ENCODE results near the gene TCF7L1.

TCF7L1 gene

DNA sequence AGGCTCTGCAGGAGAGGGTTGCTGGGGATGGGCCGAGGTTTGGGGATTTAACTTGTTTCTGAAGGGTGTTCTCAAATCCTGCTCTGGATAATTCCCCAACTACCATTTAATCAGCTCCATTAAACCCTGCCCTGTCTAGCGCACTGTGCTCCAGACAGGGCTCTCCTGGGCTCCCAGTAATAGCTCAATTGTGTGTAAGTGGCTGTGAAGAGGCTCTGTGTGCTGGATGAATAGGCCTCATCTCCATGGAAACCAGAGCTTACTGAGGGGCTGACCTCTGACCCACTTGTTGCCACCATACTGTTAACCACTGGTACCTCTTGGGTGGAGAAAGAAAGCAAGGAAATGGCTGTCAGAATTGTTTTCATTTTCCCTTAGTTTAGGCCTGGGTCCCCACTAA lies 101.7 kb downstream of the TCF7L1 start:
- peak; percentile 72 for DNase-seq

DNA sequence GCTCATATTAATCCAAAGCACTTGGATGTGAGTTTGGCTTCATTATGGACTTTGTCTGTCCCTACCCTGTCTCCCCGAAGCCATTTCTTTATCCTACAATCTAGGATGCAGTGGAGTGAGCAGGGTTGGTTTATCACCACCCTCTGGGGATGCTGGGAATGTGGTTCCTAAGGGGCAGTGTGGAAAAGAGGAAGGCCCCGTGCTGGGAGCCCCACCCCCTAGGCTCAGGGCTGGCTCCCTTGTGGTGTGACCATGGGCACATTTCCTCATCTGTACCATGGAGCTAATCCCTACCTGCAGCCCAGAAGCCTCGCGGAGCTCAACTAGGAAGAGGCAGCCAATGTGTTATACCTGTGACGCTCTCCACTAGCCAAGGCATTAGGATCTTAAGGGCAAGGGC lies 102.1 kb downstream of the TCF7L1 start:
- no peak for DNase-seq

DNA sequence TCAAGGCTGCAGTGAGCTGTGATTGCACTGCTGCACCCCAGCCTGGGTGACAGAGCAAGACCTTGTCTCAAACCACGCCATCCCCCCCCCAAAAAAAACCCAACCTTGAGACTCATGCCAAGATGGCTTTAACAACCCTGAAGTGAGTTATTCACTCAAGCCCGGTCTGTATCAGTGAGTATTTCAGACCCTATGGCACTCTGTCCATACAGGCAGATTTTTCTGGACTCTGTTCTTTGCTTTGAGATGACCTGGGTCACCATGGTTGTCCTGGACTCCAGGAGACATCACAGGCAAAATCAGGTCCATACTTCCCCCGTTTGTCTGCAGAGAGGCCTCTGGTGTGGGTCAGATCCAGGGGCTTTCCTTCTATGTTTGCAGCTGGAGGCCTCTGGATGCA lies 102.9 kb downstream of the TCF7L1 start:
- DNase-seq = no peak

DNA sequence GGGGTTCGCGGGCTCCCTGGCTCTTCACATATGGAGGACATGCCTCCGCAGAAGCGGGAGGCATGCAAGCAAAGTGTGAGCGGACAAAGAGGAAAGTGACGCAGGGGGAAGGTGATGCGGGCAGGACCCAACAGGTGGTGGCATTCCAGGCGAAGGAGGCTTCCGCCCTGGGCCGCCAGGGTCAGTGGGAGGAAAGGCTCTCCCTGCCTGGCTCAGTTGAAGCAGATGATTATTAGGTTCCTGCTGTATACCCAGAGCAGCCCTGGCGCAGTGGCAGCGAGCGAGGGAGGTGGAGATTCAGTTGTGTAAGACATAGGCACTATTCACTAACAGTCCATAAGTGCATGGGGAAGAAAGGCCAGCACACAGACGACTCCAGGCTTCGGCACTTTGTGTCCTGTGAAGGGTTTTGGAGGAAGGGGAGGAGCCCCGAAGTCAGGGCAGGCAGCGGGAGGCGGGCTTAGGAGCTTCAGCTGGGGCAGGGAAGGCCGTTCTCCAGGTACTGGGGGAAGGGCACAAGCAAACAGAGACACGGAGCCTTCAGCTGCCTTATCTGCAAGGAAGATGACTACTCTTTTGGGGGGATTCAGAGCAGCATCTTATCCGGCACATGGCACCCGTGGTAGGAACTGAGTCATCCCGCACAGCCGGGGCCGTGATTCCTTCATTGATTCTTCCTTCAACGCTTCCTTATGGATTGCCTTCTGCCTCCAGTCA lies 104.8 kb downstream of the TCF7L1 start:
- DNase-seq = peak; percentile 72

DNA sequence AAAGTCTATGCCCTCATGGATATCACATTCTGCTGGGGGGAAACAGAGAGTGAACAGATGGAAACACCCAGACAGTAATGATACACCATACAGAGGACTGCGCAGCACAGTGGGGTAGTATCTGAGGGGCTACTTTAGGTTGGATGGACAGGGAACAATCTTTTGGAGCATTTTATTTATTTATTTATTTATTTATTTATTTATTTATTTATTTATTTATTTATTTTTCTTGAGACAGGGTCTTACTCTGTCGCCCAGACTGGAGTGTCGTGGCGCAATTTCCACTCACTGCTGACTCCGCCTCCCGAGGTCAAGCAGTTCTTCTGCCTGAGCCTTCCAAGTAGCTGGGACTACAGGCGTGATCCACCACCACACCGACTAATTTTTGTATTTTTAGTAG lies 105.4 kb downstream of the TCF7L1 start:
- DNase-seq = no peak

DNA sequence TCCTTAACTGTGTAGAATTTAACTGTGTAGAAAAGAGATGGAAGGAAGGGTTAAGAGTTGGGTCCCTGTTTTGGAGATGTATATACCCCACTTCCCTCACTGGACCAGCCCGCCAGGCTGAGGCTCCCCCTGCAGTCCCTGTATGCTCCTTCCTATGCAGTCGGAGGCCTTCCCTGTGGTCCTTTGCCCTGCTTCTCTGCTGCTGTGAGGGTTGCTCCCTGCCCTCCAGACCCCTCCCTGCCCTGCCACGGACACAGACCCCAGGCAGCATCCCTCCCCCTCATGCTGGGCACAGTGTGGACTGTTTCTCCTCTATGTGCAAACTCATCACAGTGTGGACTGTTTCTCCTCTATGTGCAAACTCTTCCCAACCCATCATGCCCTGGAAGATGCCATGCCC lies 105.9 kb downstream of the TCF7L1 start:
- DNase-seq = no peak

DNA sequence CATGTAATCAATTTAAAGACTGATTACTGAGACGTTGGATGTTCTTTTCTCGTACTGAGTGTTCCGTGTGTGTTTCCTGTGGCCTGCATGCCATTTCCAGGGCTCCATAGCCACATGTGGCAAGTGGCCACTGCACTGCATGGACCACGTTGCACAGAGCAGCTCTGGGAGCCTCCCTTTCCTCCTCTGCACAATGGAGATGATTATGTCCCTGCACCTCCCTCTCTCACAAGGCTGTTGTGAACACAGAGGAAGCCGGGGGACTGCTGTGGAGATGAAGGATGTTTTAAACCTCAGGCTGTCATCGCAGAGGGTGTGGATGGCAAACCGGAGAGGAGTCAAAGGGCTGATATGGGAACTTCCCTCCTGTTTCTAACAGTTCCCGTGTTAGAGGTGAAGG lies 106.9 kb downstream of the TCF7L1 start:
- no peak for DNase-seq

DNA sequence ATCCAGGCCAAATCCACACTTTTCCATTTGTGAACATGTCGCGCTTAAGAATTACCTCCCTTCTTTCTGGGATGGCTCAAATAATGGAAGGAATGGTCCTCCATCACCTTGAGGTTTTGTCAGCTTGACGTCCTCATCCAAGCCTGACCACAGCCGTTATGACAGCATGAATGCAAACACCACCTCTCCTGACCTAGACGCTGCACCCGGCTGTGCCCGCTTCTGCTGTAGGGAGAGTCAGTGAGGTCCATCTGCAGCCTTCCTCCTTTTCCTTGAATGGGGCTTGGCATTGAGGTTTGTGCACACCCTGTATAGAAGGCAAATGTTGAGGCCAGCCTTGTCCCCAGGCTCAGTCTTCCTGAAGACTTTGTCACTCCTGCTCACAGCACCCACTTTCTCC lies 109.1 kb downstream of the TCF7L1 start:
- no peak for DNase-seq

DNA sequence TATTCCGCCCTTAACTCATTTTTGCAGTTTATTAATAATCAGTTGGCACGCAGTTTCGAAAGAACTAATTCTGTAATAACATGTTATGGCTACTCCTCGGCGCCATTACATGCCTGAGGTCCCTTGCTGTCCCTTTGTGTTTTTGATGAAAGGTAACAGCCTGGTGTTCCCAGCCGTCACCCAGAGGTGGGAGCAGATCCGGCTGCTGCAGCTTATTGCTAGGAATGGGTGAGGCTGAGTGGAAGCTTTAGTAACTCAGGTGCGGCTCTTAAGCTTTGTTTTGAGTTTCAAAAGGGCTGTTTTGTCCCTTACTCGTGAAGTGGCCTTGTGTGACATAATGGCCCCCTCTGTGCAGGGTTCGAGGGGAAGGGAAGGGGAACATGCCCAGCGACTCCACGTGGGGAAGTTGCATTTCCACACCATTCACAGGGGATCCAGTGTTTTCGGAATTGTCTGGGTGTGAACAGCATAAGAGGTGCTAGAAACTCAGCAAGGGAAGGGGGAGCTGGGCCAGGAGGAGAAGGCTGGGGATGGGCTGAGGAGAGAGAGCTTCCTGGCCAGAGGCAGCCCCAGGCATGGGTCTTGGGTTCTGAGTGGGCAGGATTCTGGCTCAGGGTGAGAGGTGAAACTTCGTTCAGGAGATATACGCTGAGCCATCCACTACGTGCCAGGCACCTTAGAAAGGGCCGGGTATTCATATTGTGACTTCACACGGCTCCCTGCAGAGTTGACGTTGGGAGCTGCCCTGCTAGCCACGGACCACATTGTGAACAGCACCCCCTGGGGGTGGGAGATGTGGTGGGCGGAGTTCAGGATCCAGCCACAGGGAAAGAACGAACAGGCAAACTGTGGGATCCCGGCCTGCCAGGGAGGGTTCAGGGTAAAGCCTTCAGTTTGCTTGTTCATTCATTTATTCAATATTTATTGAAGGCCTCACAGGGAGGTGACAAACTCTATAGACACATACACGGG lies 110.2 kb downstream of the TCF7L1 start:
- peak; percentile 32 for DNase-seq

DNA sequence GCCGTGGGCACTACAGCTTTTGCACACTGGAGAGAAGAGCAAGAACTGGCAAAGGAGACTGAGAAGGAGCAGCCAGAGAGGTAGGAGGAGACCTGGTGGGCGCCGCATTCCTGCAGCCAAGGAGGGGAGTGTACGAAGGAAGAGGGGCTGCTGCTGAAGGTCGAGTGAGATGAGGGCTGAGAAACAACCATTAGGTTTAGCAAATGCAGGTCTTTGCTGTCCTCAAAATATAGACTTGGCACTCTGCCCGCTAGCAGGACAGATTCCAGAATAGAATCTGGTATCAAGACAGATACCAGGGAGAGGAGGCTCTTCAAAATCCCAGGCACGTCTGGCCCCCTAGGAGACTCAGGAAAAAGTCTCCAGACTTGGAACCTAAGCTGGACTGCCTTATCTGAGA lies 111.6 kb downstream of the TCF7L1 start:
- no peak for DNase-seq

DNA sequence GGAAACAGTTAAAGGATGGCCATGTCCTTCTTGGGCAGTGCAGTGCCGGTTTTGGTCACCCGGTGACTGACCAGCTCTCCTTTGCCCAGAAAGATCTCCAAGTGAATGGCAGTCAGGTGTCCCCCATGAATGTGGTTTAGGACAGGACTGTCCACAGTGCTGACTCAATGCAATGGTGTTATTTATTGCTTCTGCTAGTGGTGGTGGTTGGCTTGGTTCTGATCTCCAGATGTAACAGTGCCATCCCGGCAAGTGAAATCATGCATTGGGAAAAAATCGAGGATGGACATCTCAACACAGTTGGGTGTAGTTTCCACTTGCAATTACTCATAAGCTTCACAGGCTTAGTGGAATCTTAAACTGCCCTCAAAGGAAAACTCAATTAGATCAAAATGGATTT lies 112.7 kb downstream of the TCF7L1 start:
- no peak for DNase-seq

DNA sequence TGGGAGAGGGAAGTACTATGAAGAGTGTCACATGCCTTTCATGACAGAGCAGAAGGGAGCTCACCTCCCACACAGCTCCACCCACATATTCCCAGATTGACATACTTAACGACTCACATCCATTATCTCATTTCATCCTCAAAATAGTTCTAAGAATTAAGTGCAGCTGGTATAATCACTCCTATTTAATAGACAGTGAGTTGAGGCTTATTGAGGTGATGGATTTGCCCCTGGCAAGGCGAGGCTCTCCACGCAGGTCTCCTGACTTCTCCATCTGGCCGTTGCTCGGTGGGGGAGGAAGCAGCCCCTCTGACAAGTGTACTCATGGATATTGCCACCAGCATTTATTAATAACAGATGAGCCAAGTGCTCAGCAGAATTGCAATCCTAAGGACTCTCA lies 113.2 kb downstream of the TCF7L1 start:
- no peak for DNase-seq

DNA sequence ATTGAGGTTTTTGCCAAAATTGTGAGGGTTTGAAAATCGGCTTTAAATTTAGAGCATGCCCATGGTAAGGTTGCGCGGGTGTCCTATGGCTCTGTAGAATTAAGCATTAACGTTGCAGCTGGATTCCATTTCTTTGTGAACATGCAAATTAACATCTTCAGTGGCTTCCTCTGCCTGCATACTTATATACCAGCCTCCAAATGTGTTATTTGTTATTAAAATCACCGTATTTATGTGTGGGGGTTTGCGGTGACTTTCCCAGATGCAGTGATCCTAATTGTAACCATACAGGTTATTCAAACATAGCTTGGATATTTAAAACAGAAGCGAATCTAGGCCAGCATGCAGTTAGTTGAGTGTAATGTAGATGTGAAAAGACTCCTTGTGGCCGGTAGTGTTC lies 114.4 kb downstream of the TCF7L1 start:
- no peak for DNase-seq

DNA sequence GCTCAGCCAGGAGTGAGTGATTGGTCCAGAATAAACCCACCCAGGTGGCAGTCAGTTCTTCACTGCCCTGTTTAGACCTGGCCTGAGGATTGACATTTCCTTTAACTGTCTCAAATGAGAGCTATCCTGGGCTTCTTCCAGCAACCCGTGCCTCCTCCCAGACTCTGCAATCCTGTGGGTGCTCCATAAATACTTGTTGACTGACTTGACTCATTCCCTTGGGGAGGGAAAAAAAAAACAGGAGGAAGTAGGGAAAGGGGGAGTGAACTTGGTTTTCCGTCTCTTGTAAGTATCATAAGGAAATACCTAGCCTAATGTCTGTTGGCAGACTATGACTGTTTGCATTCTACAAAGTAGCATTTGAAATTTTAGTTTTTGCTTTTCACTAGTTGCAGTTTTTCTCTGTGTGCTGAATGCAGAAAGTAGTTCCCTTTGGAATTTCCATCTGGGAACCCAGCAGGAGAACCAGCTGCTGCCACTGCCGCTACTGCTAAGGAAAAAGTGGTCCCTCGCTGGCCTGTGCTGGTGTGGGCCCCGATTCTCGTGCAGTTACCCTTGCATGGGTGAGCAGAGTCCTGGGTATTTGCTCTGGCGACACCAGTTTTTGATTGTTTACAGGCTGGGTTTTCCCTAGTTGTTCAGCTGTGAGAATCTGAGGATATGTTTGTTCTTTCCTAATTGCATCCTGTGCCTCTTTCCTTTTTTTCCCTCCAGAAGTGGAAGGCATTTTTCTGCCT lies 115.7 kb downstream of the TCF7L1 start:
- DNase-seq = no peak

DNA sequence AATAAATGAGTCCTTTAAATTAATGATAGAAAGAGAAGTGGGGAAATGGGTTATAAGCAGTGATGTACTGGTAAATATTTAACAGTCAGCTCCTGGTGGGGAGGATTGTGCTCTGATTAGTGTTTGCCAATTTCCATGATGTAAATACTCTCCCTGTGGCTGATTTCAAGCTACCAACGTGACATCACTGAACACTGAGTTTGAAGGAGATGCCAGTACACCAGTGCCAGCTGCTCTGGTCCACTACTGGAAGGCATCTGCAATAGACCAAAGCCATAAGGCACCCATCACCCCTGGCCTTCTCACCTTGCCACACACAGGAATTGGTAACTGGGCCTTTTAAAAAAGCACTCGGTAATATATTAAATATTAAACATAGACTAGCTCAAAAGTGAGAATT lies 116.9 kb downstream of the TCF7L1 start:
- DNase-seq = no peak

DNA sequence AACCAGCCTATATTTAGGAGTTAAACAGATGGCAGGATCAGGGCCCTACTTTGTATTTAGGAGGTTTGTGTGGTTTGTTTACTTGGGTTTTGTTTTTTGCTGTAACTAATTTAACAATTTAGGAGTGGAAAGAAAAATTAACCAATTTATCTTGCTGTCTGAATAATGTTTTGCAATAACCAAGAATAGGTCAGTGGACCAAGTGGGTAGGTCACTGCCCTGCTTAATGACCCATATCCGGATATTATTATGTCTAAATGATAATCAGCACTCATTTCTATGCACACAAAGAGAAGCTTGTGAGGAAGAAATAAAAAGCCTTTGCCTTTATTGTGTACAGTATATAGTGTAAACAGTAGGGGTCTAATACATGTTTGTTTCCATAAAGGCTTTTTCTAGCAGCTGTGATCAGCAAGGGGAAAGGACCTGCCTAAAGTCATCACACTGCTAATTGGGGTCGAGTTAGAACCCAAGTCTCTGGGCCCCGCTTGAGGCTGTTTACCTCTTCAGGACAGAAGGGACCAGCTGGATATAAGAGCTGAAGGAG lies 118.0 kb downstream of the TCF7L1 start:
- no peak for DNase-seq

DNA sequence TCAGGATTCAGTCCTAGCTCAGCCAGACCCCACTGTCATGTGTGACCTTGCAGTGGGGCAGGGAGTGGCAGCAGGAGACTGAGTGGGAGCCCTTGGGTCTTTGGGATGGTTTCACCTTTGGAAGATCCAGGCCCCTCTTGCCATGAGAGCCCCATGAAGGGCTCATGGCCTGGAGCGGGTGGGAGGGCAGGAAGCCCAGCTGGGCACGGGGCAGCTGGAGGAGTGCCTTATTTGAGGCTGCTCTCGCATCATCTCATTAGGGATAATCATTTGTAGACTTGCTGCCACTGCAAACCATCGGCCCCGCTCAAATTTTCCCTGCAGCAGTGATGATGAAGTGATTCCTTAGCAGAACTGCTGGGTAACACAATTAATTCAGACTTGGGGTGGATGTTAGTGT lies 120.7 kb downstream of the TCF7L1 start:
- no peak for DNase-seq

DNA sequence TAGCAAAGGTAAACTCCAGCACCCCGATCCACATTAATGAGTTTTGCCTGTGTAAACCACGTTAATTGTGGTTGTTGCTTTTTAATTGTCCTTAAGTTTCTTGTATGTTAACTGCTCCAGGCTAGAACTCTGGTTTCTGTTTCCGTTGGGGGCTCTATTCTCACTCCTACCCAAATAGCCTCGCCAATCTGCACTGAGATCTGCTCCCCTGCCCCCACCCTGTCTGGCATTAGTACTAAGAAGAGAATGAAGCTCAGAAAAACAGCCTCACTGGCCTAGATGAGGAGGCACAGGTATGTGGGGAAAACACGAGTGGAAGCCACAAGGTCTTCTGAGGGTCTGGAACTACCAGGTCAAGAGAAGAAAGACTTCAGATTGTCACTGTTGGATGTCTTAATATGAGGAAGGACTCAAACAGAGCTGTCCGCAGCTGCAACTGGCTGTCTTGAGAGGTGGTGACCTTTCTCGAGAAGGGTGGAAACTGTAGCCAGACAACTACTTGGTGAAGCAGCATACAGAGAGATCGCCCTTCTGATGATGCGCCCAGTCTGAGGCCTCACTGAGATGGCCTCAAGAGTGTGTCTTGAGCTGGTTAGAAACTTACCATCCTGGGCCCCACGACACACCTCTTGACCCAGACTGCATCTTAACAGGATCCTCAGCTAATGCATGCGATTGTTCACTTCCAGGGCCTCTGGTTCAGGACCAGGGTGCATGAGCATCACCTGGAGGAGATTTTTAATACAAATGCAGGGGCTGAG lies 121.5 kb downstream of the TCF7L1 start:
- DNase-seq = no peak

DNA sequence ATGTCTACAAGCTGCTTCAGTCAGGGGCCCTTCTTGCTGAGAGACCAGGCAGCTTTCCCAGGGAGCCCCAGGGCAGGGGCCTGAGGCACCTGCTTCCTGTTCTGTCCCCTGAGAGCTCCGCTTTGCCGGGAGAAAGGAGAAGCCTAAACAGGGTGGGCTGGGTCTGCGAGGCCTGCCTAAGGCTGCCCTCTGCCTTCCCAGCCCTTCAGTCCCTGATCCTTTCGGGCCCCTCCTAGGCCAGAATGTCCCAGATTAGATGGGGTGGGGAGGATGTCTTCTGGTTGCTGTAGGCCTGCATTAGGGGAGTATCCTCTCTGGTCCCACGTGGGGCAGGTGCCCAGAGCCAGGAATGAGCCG lies 122.2 kb downstream of the TCF7L1 start:
- no peak for DNase-seq

DNA sequence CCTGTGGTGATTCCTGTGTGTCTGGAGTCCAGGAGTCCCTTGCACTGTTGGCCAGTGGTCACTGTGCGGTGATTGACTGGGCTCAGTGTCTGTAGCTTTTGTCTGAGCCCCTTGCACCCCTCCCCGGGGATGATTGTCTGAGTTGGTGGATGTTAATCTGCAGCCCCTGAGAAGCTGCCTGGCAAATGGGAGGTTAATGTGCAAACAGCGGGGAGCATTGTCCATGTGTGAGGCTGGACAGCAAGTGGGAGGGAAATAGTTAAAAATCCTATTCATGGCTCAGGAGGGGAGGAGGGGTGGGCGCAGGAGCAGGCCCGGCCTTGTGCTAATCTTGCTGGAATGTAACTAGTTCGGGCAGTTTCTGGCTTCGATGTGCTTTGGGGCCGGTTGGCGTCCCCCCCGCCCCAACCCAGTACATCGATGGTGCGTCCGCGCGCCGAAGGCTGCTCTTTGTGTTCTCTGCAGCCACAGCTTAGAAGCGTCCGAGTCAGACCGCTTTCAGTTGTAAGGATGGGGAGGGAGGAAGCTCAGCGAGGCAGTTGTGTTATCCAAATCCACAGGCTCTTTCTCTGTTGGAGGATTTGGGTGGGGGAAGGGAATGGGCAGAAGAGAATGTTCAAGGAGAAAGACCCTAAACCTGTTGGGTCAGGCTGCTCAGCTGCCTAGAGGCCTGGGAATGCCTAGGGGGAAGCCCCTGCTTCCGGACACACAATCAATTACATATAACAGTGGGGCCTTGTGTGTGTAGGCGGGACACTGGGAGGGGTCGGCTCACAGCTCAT lies 122.8 kb downstream of the TCF7L1 start:
- no peak for DNase-seq

DNA sequence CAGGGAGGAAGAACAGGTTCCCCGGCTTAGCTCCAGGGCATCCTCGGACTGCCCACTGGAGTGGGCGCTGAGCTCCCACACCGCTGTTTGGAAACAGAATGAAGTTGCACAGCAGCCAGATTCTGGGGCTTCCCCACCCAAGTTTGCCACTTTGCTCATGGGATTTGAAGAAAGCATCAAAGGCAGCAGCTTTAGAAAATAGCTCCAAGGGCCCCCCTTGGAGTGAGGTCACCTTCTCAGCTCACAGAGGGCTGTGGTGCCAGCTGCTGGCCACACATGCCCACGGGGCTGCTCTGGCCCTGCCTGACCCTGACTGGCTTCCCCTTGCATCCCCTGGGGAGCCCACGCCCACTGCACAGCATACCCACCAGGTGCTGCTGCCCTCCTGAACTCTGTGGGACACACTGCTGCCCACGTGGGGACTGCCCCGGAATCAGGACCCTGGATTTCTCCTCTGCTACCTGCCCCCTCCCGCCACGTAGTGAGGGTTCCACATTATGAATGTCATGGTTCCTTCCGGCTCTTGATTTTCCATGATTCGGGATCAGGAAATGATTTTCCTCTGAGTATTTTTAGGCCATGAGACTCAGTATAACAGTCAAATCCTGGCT lies 124.3 kb downstream of the TCF7L1 start:
- no peak for DNase-seq

Measured in NCI-H510A (cell line).